ENCODE data around the gene ADCY2. TPM values are rescaled to one million over a fixed set of nuclear protein-coding genes. Genes with fewer than 3 reads are reported as not detected.

Gene ADCY2
- total and polyA plus RNA-seq, 2 of the 13 experiments (the other 11 are each of a cell fraction or from before 2014, with no cell fraction given): not detected

DNA sequence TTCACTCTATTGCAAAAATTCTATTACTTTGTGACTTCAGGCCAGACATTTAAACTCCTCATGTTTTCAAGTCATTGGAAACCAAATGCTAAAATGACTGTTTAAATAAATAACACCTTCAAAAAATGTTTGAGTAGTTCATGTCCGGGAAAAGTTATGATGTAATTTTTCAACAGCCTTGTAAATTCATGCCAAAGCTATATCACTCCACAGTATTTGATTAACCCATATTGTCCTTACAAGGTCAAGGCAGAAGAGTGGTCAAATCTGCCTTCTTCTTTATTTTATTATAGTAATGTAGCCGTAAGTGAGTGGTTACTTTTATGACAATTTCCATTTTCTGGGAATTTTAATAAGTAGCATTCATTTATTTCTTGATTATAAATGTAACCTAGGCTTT, 72.8 kb downstream of the ADCY2 start (continued):
- TF ChIP-seq, protein P1, sequence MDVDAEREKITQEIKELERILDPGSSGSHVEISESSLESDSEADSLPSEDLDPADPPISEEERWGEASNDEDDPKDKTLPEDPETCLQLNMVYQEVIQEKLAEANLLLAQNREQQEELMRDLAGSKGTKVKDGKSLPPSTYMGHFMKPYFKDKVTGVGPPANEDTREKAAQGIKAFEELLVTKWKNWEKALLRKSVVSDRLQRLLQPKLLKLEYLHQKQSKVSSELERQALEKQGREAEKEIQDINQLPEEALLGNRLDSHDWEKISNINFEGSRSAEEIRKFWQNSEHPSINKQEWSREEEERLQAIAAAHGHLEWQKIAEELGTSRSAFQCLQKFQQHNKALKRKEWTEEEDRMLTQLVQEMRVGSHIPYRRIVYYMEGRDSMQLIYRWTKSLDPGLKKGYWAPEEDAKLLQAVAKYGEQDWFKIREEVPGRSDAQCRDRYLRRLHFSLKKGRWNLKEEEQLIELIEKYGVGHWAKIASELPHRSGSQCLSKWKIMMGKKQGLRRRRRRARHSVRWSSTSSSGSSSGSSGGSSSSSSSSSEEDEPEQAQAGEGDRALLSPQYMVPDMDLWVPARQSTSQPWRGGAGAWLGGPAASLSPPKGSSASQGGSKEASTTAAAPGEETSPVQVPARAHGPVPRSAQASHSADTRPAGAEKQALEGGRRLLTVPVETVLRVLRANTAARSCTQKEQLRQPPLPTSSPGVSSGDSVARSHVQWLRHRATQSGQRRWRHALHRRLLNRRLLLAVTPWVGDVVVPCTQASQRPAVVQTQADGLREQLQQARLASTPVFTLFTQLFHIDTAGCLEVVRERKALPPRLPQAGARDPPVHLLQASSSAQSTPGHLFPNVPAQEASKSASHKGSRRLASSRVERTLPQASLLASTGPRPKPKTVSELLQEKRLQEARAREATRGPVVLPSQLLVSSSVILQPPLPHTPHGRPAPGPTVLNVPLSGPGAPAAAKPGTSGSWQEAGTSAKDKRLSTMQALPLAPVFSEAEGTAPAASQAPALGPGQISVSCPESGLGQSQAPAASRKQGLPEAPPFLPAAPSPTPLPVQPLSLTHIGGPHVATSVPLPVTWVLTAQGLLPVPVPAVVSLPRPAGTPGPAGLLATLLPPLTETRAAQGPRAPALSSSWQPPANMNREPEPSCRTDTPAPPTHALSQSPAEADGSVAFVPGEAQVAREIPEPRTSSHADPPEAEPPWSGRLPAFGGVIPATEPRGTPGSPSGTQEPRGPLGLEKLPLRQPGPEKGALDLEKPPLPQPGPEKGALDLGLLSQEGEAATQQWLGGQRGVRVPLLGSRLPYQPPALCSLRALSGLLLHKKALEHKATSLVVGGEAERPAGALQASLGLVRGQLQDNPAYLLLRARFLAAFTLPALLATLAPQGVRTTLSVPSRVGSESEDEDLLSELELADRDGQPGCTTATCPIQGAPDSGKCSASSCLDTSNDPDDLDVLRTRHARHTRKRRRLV (CRISPR knock-in tag; IDR thresholded peaks at IDR 0.05): no peak
- no peak for TF ChIP-seq NKX3-1 (CRISPR knock-in tag; IDR thresholded peaks at IDR 0.05)
- no peak for TF ChIP-seq NBN (conservative IDR thresholded peaks at IDR 0.05)
- TF ChIP-seq, protein P2, sequence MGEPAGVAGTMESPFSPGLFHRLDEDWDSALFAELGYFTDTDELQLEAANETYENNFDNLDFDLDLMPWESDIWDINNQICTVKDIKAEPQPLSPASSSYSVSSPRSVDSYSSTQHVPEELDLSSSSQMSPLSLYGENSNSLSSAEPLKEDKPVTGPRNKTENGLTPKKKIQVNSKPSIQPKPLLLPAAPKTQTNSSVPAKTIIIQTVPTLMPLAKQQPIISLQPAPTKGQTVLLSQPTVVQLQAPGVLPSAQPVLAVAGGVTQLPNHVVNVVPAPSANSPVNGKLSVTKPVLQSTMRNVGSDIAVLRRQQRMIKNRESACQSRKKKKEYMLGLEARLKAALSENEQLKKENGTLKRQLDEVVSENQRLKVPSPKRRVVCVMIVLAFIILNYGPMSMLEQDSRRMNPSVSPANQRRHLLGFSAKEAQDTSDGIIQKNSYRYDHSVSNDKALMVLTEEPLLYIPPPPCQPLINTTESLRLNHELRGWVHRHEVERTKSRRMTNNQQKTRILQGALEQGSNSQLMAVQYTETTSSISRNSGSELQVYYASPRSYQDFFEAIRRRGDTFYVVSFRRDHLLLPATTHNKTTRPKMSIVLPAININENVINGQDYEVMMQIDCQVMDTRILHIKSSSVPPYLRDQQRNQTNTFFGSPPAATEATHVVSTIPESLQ (CRISPR knock-in tag; conservative IDR thresholded peaks at IDR 0.05): no peak
- TF ChIP-seq ZNF550 (CRISPR knock-in tag; IDR thresholded peaks at IDR 0.05; ENCODE audit: borderline replicate concordance): no peak
- TF ChIP-seq, protein P3, sequence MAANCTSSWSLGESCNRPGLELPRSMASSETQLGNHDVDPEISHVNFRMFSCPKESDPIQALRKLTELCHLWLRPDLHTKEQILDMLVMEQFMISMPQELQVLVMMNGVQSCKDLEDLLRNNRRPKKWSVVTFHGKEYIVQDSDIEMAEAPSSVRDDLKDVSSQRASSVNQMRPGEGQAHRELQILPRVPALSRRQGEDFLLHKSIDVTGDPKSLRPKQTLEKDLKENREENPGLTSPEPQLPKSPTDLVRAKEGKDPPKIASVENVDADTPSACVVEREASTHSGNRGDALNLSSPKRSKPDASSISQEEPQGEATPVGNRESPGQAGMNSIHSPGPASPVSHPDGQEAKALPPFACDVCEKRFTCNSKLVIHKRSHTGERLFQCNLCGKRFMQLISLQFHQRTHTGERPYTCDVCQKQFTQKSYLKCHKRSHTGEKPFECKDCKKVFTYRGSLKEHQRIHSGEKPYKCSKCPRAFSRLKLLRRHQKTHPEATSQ (CRISPR knock-in tag; IDR thresholded peaks at IDR 0.05; ENCODE audit: borderline replicate concordance): no peak
- TF ChIP-seq KLF13 (CRISPR knock-in tag; IDR thresholded peaks at IDR 0.05): no peak
- TF ChIP-seq ZNF160 (CRISPR knock-in tag; IDR thresholded peaks at IDR 0.05): no peak
- TF ChIP-seq, protein P4, sequence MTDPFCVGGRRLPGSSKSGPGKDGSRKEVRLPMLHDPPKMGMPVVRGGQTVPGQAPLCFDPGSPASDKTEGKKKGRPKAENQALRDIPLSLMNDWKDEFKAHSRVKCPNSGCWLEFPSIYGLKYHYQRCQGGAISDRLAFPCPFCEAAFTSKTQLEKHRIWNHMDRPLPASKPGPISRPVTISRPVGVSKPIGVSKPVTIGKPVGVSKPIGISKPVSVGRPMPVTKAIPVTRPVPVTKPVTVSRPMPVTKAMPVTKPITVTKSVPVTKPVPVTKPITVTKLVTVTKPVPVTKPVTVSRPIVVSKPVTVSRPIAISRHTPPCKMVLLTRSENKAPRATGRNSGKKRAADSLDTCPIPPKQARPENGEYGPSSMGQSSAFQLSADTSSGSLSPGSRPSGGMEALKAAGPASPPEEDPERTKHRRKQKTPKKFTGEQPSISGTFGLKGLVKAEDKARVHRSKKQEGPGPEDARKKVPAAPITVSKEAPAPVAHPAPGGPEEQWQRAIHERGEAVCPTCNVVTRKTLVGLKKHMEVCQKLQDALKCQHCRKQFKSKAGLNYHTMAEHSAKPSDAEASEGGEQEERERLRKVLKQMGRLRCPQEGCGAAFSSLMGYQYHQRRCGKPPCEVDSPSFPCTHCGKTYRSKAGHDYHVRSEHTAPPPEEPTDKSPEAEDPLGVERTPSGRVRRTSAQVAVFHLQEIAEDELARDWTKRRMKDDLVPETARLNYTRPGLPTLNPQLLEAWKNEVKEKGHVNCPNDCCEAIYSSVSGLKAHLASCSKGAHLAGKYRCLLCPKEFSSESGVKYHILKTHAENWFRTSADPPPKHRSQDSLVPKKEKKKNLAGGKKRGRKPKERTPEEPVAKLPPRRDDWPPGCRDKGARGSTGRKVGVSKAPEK (CRISPR knock-in tag; IDR thresholded peaks at IDR 0.05; ENCODE audit: borderline replicate concordance): no peak
